HepG2 (cell line): ENCODE results near the gene HSPB6.

Experiments
- BRCA1 ChIP-seq: sonication (generic); formaldehyde crosslinking; IDR thresholded peaks from 2 replicates; pipeline ENCODE4 v1.4.0; 2020; ENCODE audit warnings: missing genetic modification reagents
- CTCF ChIP-seq: sonication (generic); formaldehyde crosslinking; IDR thresholded peaks from 2 replicates; pipeline ENCODE4 v1.5.0; 2020; ENCODE audit warnings: mild to moderate bottlenecking, missing genetic modification reagents, moderate library complexity
- DPF2 ChIP-seq: sonication (generic); formaldehyde crosslinking; IDR thresholded peaks from 2 replicates; pipeline ENCODE4 v1.4.0; 2020; ENCODE audit warnings: mild to moderate bottlenecking, low read depth, missing genetic modification reagents, borderline replicate concordance
- FOXM1 ChIP-seq: sonication (generic); formaldehyde crosslinking; IDR thresholded peaks from 2 replicates; pipeline ENCODE4 v1.5.0; 2020; ENCODE audit warnings: missing genetic modification reagents
- GTF2F1 ChIP-seq: fragments of 150-350 bp; IDR thresholded peaks from 2 replicates; pipeline ENCODE4 v1.6.1; 2014; ENCODE audit warnings: low read length
- TAF1 ChIP-seq: sonication (generic); formaldehyde crosslinking; IDR thresholded peaks from 2 replicates; pipeline ENCODE4 v1.4.0; 2020; ENCODE audit warnings: missing genetic modification reagents
- TFAP4 ChIP-seq: sonication (generic); IDR thresholded peaks from 2 replicates; pipeline ENCODE4 v1.6.1; 2016; ENCODE audit warnings: low read depth, borderline replicate concordance
- ZNF274 ChIP-seq: sonication (generic); formaldehyde crosslinking; IDR thresholded peaks from 2 replicates; pipeline ENCODE4 v1.5.1; 2020; ENCODE audit warnings: mild to moderate bottlenecking, missing genetic modification reagents
- ZNF580 ChIP-seq: IDR thresholded peaks from 2 replicates; pipeline ENCODE4 v1.6.1; 2016; ENCODE audit warnings: low read depth, borderline replicate concordance

GRCh38 chr19:35722461-35722860 lies 34.4 kb downstream of the HSPB6 start:
- TF ChIP-seq ZNF274 (CRISPR knock-in tag) (no peak), ZNF580 (no peak), BRCA1 (CRISPR knock-in tag) (no peak), TFAP4 (no peak), TAF1 (CRISPR knock-in tag) (no peak), FOXM1 (CRISPR knock-in tag) (no peak), DPF2 (no peak), GTF2F1 (no peak), CTCF (CRISPR knock-in tag) (no peak)
